PC-9 (cell line): ENCODE data around the gene TMEM171. TPM values are rescaled to one million over a fixed set of nuclear protein-coding genes. Genes with fewer than 3 reads are reported as not detected.

ENCODE experiments used
- BruUV-seq: library from RNA; stranded (reverse); fragments of 400-500 nt; replicated peaks from 2 replicates; lab custom pipeline; 2021; lab: Mats Ljungman, UMichigan
- CTCF ChIA-PET: fragments of 300-600 bp; sonication (Branson Sonifier 250); formaldehyde crosslinking; loops from one replicate; lab custom pipeline; 2022; ENCODE audit warnings: antibody characterized with exemption; lab: Charles Lee
- POLR2A ChIA-PET: fragments of 300-600 bp; sonication (Branson Sonifier 250); formaldehyde crosslinking; loops from one replicate; lab custom pipeline; 2022; ENCODE audit warnings: antibody characterized with exemption; ENCODE audit not compliant: unreplicated experiment; lab: Charles Lee
- DNase-seq, 2 experiments: peaks; one replicate each; pipeline versions ENCODE4 v3.0.0 to v3.0.0-alpha.2; 2015 to 2022; ENCODE audit warnings: mixed read lengths in 1 of 2
- H2AFZ ChIP-seq: fragments of 200-600 bp; sonication (generic); 2 replicates; pipeline ENCODE4 v1.8.1; 2017; ENCODE audit warnings: antibody characterized with exemption
- H3F3A ChIP-seq: fragments of 200-600 bp; sonication (generic); 2 replicates; pipeline ENCODE4 v1.8.1; 2017; ENCODE audit warnings: antibody characterized with exemption, mild to moderate bottlenecking, low read depth; ENCODE audit not compliant: insufficient read depth
- H3K27ac ChIP-seq: fragments of 200-600 bp; sonication (generic); 2 replicates; pipeline ENCODE4 v1.6.1; 2016; ENCODE audit warnings: mixed run types
- H3K27me3 ChIP-seq: fragments of 200-600 bp; sonication (generic); 2 replicates; pipeline ENCODE4 v1.6.1; 2016; ENCODE audit warnings: low read depth, mixed run types; ENCODE audit not compliant: insufficient read depth
- H3K36me3 ChIP-seq: fragments of 200-600 bp; sonication (generic); 2 replicates; pipeline ENCODE4 v1.6.1; 2016; ENCODE audit warnings: low read depth, mixed run types
- H3K4me1 ChIP-seq: fragments of 200-600 bp; sonication (generic); replicated peaks from 2 replicates; pipeline ENCODE4 v1.6.1; 2016; ENCODE audit warnings: mixed run types; ENCODE audit not compliant: insufficient read depth
- H3K4me2 ChIP-seq: fragments of 200-600 bp; sonication (generic); 2 replicates; pipeline ENCODE4 v1.6.1; 2017; ENCODE audit warnings: mixed run types
- H3K4me3 ChIP-seq: fragments of 200-600 bp; sonication (generic); 2 replicates; pipeline ENCODE4 v1.6.1; 2016; ENCODE audit warnings: mixed run types
- H3K79me2 ChIP-seq: fragments of 200-600 bp; sonication (generic); 2 replicates; pipeline ENCODE4 v1.6.1; 2017; ENCODE audit warnings: low read depth, mixed run types
- H3K9me2 ChIP-seq: fragments of 200-600 bp; sonication (generic); 2 replicates; pipeline ENCODE4 v1.8.1; 2017; ENCODE audit warnings: mild to moderate bottlenecking; ENCODE audit not compliant: insufficient read depth
- H3K9me3 ChIP-seq: fragments of 200-600 bp; sonication (generic); 2 replicates; pipeline ENCODE4 v1.8.1; 2016; ENCODE audit warnings: low read depth; ENCODE audit not compliant: insufficient read depth
- H4K20me1 ChIP-seq: fragments of 200-600 bp; sonication (generic); 2 replicates; pipeline ENCODE4 v1.8.1; 2017; ENCODE audit not compliant: insufficient read depth
- CTCF ChIP-seq: fragments of 200-600 bp; sonication (generic); conservative IDR thresholded peaks from 2 replicates; pipeline ENCODE4 v1.6.1; 2017; ENCODE audit warnings: mixed run types, antibody characterized with exemption, mild to moderate bottlenecking, moderate library complexity
- EZH2 ChIP-seq: fragments of 200-600 bp; sonication (generic); IDR thresholded peaks from 2 replicates; pipeline ENCODE4 v1.8.0; 2017; ENCODE audit warnings: antibody characterized with exemption, low read depth
- intact Hi-C: fragments of 100-400 bp; cut with micrococcal nuclease; formaldehyde crosslinking; loops from one replicate; pipeline ENCODE4 v1.10.0; 2022; ENCODE audit not compliant: unreplicated experiment
- total RNA-seq: library from RNA; stranded (reverse); gene quantifications from 2 replicates; pipeline ENCODE4 v1.2.3, GENCODE V29; 2021

The TMEM171 gene
- total RNA-seq, 1 experiment from 2014 or later = 7.8 TPM

- no TSS peak for BruUV-seq
- intact Hi-C loops = no loop called here
- POLR2A ChIA-PET = interaction anchor here (0.7 kb wide), 1 partner anchor 413 kb away, joined by 3 read pairs; no protein-coding TSS in a partner anchor
These were observed 50.1 kb downstream of the TMEM171 start for GRCh38 chr5:73170522-73170921.

GRCh38 chr5:73171495-73171894 lies 51.1 kb downstream of the TMEM171 start:
- Histone ChIP-seq H4K20me1 (no peaks in the 10 kb centered on the region), H3K27ac (no peak overlapping the region), H3K27me3 (no peaks in the 10 kb centered on the region), H3K36me3 (no peaks in the 10 kb centered on the region), H3F3A (no peaks in the 10 kb centered on the region), H2AFZ (no peak overlapping the region), H3K4me3 (no peak overlapping the region), H3K9me3 (no peaks in the 10 kb centered on the region), H3K79me2 (no peaks in the 10 kb centered on the region), H3K4me1 (peaks cover 6% of the 10 kb centered on the region; the same call in 1 of the 2 replicates), H3K9me2 (no peaks in the 10 kb centered on the region), H3K4me2 (no peak overlapping the region)
- POLR2A ChIA-PET = no interaction called here
- BruUV-seq = no TSS peak
- DNase-seq = no peak
- intact Hi-C loops = no loop called here
- TF ChIP-seq CTCF (no peak), EZH2 (no peak)
- CTCF ChIA-PET = no interaction called here

More at GRCh38 chr5:73170522-73170921, 50.1 kb downstream of the TMEM171 start:
- DNase-seq = no peak
- H3K4me3 ChIP-seq = no peak overlapping the region
- H3F3A ChIP-seq = no peaks in the 10 kb centered on the region
- no peak overlapping the region for H3K4me2 ChIP-seq
- no peaks in the 10 kb centered on the region for H3K27me3 ChIP-seq
- H3K79me2 ChIP-seq = no peaks in the 10 kb centered on the region
- CTCF ChIA-PET = no interaction called here
- no peaks in the 10 kb centered on the region for H3K9me3 ChIP-seq
- no peaks in the 10 kb centered on the region for H4K20me1 ChIP-seq
- no peaks in the 10 kb centered on the region for H3K9me2 ChIP-seq
- peak; percentile 51; the same call in 1 of the 2 replicates for TF ChIP-seq CTCF
- no peak for TF ChIP-seq EZH2
- no peaks in the 10 kb centered on the region for H3K36me3 ChIP-seq
- H3K4me1 ChIP-seq = peaks cover 6% of the 10 kb centered on the region; the same call in 1 of the 2 replicates
- no peak overlapping the region for H2AFZ ChIP-seq
- no peak overlapping the region for H3K27ac ChIP-seq

GRCh38 chr5:73172951-73173350 lies 52.6 kb downstream of the TMEM171 start, which contains the start of gene TMEM174:
TMEM174 (plus strand) TSS chr5:73173193; CDS start chr5:73173244, 51 bp downstream.
- no TSS peak for BruUV-seq
- H3K9me2 ChIP-seq = no peaks in the 10 kb centered on the region
- H3K4me1 ChIP-seq = peaks cover 6% of the 10 kb centered on the region; the same call in 1 of the 2 replicates
- no peak within 1 kb of the TSS for H2AFZ ChIP-seq
- H3K4me2 ChIP-seq = no peak within 1 kb of the TSS
- POLR2A ChIA-PET = no interaction called here
- CTCF ChIA-PET = interaction anchor here (0.5 kb wide), 1 partner anchor 273 kb away, joined by 4 read pairs; no protein-coding TSS in a partner anchor
- H3F3A ChIP-seq = no peaks in the 10 kb centered on the region
- no peak within 1 kb of the TSS for H3K27ac ChIP-seq
- no peaks in the 10 kb centered on the region for H3K9me3 ChIP-seq
- no peak for TF ChIP-seq EZH2
- no peak for TF ChIP-seq CTCF
- no peaks in the 10 kb centered on the region for H4K20me1 ChIP-seq
- H3K4me3 ChIP-seq = no peak within 1 kb of the TSS
- intact Hi-C loops = no loop called here
- H3K27me3 ChIP-seq = no peaks in the 10 kb centered on the region
- no peaks in the 10 kb centered on the region for H3K36me3 ChIP-seq
- H3K79me2 ChIP-seq = no peaks in the 10 kb centered on the region
- DNase-seq = no peak
